WTC11 (cell line): ENCODE measurements around the gene MN1. TPM values are rescaled to one million over a fixed set of nuclear protein-coding genes. Genes with fewer than 3 reads are reported as not detected.
A peak's percentile ranks its signal among the peaks of the same experiment; 100 is the strongest.

Experiments used
- ATAC-seq: fragments of 200-7000 bp; cut with Tn5 transposase; 2 replicates; pipeline ENCODE4 v1.10.0; 2021; ENCODE audit warnings: mild to moderate bottlenecking, moderate library complexity
- CTCF ChIA-PET: fragments of 300-600 bp; sonication (Branson Sonifier 250); formaldehyde crosslinking; loops from one replicate; lab custom pipeline; 2021; ENCODE audit warnings: antibody characterized with exemption; lab: Charles Lee
- POLR2A ChIA-PET: fragments of 350-600 bp; sonication (Branson Sonifier 250); formaldehyde crosslinking; loops from one replicate; lab custom pipeline; 2021; ENCODE audit warnings: antibody characterized with exemption; lab: Charles Lee
- DNase-seq: peaks from one replicate; pipeline ENCODE4 v3.0.0; 2021; ENCODE audit warnings: low spot score
- H3K27ac Mint-ChIP-seq: 2 replicates; pipeline ENCODE4 v1.8.0; 2021; ENCODE audit warnings: mixed read lengths
- H3K27me3 Mint-ChIP-seq: 2 replicates; pipeline ENCODE4 v1.8.0; 2021; ENCODE audit warnings: low read depth, mild to moderate bottlenecking, moderate library complexity, mixed read lengths
- H3K36me3 Mint-ChIP-seq: 2 replicates; pipeline ENCODE4 v1.8.0; 2021; ENCODE audit warnings: mixed read lengths
- H3K4me1 Mint-ChIP-seq: 2 replicates; pipeline ENCODE4 v1.8.0; 2022; ENCODE audit warnings: mixed read lengths
- H3K4me3 Mint-ChIP-seq: 2 replicates; pipeline ENCODE4 v1.8.0; 2021; ENCODE audit warnings: mild to moderate bottlenecking, moderate library complexity, mixed read lengths
- H3K9me3 Mint-ChIP-seq: 2 replicates; pipeline ENCODE4 v1.8.0; 2021; ENCODE audit warnings: mixed read lengths
- ATF6 ChIP-seq: sonication (generic); formaldehyde crosslinking; IDR thresholded peaks from 2 replicates; pipeline ENCODE4 v1.8.1; 2023; ENCODE audit warnings: mild to moderate bottlenecking, missing genetic modification reagents
- ELF4 ChIP-seq: sonication (generic); formaldehyde crosslinking; IDR thresholded peaks from 2 replicates; pipeline ENCODE4 v1.8.1; 2022; ENCODE audit warnings: low read depth, mild to moderate bottlenecking, moderate library complexity, missing genetic modification reagents
- IRF1 ChIP-seq: sonication (generic); formaldehyde crosslinking; IDR thresholded peaks from 2 replicates; pipeline ENCODE4 v1.8.0; 2023; ENCODE audit warnings: missing genetic modification reagents
- NR3C1 ChIP-seq: sonication (generic); formaldehyde crosslinking; conservative IDR thresholded peaks from 2 replicates; pipeline ENCODE4 v1.8.1; 2023; ENCODE audit warnings: low read depth, mild to moderate bottlenecking, missing genetic modification reagents
- OVOL2 ChIP-seq: fragments of 250-450 bp; sonication (Bioruptor Pico); IDR thresholded peaks from 2 replicates; pipeline ENCODE4 v1.9.0; 2021; ENCODE audit warnings: mild to moderate bottlenecking, borderline replicate concordance
- PRRX2 ChIP-seq: fragments of 250-450 bp; sonication (Bioruptor Pico); IDR thresholded peaks from 2 replicates; pipeline ENCODE4 v1.8.0; 2021; ENCODE audit warnings: mild to moderate bottlenecking
- TP53 ChIP-seq: sonication (generic); formaldehyde crosslinking; IDR thresholded peaks from 2 replicates; pipeline ENCODE4 v1.8.1; 2023; ENCODE audit warnings: mild to moderate bottlenecking, missing genetic modification reagents
- USF2 ChIP-seq: sonication (generic); formaldehyde crosslinking; IDR thresholded peaks from 2 replicates; pipeline ENCODE4 v1.8.1; 2023; ENCODE audit warnings: mild to moderate bottlenecking, missing genetic modification reagents, moderate library complexity
- ZNF263 ChIP-seq: sonication (generic); formaldehyde crosslinking; IDR thresholded peaks from 2 replicates; pipeline ENCODE4 v1.8.1; 2022; ENCODE audit warnings: low read depth, mild to moderate bottlenecking, moderate library complexity, missing genetic modification reagents
- ZNF396 ChIP-seq: fragments of 250-450 bp; sonication (Bioruptor Pico); IDR thresholded peaks from 2 replicates; pipeline ENCODE4 v1.8.0; 2021; ENCODE audit warnings: mild to moderate bottlenecking, moderate library complexity, borderline replicate concordance
- ZNF532 ChIP-seq: fragments of 250-450 bp; sonication (Bioruptor Pico); IDR thresholded peaks from 2 replicates; pipeline ENCODE4 v1.9.0; 2021; ENCODE audit warnings: mild to moderate bottlenecking, borderline replicate concordance
- ZNF671 ChIP-seq: fragments of 250-450 bp; sonication (Bioruptor Pico); IDR thresholded peaks from 2 replicates; pipeline ENCODE4 v1.8.0; 2021; ENCODE audit warnings: mild to moderate bottlenecking
- total RNA-seq: library from RNA; stranded (reverse); gene quantifications from 3 replicates; pipeline ENCODE4 v1.2.3, GENCODE V29; 2021
- TF ChIP-seq, protein P1 (sequence below): sonication (generic); formaldehyde crosslinking; IDR thresholded peaks from 2 replicates; pipeline ENCODE4 v1.8.1; 2023; ENCODE audit warnings: mild to moderate bottlenecking, missing genetic modification reagents, moderate library complexity
- TF ChIP-seq, protein P2 (sequence below): sonication (generic); formaldehyde crosslinking; IDR thresholded peaks from 2 replicates; pipeline ENCODE4 v1.8.0; 2022; ENCODE audit warnings: mild to moderate bottlenecking, missing genetic modification reagents

MN1 gene
- total RNA-seq, 1 experiment from 2014 or later, result 21.3 TPM

DNA sequence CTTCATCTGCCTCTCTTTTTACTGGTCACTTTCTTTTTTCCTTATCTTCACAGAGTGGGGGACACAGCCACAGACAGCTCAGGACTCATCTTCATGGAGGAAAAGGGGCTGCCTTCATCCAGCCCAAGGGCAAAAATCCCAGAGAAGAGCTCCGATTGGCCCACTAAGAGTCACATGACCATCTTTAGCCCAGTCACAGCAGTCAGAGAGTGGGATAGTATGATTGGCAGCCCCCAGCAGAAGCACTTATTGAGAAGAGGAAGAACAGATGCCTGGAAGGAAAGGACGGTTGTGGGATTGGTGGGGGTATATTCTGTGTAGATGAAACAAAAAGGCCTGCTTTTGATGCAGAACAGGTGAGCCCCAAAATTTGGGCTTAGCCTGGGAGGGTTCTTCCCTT lies 77.8 kb downstream of the MN1 start:
- POLR2A ChIA-PET, result no interaction called here
- ATAC-seq (no peak), DNase-seq (no peak)
- Mint-ChIP-seq H3K27ac (no peak overlapping the region), H3K9me3 (peaks cover 29% of the 10 kb centered on the region), H3K36me3 (peaks cover 44% of the 10 kb centered on the region), H3K4me3 (no peak overlapping the region), H3K4me1 (peaks cover 40% of the 10 kb centered on the region), H3K27me3 (no peaks in the 10 kb centered on the region)
- CTCF ChIA-PET, result interaction anchor here (0.6 to 2.0 kb wide), 9 partner anchors 8 to 87 kb away, joined by 3 to 5 read pairs (median 3); no protein-coding TSS in a partner anchor
- TF ChIP-seq USF2 (peak; percentile 64), ZNF263 (no peak), OVOL2 (CRISPR knock-in tag) (no peak)

GRCh38 chr22:27723158-27723557 lies 78.4 kb downstream of the MN1 start:
- no peak for DNase-seq
- no peak overlapping the region for H3K4me3 Mint-ChIP-seq
- ATAC-seq, result no peak
- no peak for TF ChIP-seq ZNF671 (CRISPR knock-in tag)
- TF ChIP-seq PRRX2, result no peak
- TF ChIP-seq, protein P1, sequence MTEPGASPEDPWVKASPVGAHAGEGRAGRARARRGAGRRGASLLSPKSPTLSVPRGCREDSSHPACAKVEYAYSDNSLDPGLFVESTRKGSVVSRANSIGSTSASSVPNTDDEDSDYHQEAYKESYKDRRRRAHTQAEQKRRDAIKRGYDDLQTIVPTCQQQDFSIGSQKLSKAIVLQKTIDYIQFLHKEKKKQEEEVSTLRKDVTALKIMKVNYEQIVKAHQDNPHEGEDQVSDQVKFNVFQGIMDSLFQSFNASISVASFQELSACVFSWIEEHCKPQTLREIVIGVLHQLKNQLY (CRISPR knock-in tag), result no peak
- TF ChIP-seq ELF4, result no peak
- no peak for TF ChIP-seq ATF6
- no peak for TF ChIP-seq ZNF396 (CRISPR knock-in tag)
- TF ChIP-seq, protein P2, sequence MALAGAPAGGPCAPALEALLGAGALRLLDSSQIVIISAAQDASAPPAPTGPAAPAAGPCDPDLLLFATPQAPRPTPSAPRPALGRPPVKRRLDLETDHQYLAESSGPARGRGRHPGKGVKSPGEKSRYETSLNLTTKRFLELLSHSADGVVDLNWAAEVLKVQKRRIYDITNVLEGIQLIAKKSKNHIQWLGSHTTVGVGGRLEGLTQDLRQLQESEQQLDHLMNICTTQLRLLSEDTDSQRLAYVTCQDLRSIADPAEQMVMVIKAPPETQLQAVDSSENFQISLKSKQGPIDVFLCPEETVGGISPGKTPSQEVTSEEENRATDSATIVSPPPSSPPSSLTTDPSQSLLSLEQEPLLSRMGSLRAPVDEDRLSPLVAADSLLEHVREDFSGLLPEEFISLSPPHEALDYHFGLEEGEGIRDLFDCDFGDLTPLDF (CRISPR knock-in tag), result no peak
- TF ChIP-seq NR3C1, result no peak
- TF ChIP-seq IRF1 (CRISPR knock-in tag), result no peak
- no peak for TF ChIP-seq TP53
- TF ChIP-seq ZNF532 (CRISPR knock-in tag), result no peak
- ChIA-PET POLR2A (no interaction called here), CTCF (interaction anchor here (0.6 to 1.5 kb wide), 7 partner anchors 16 to 87 kb away, joined by 3 to 5 read pairs (median 3); no protein-coding TSS in a partner anchor)
- peaks cover 44% of the 10 kb centered on the region for H3K36me3 Mint-ChIP-seq
- peaks cover 29% of the 10 kb centered on the region for H3K9me3 Mint-ChIP-seq
- H3K27ac Mint-ChIP-seq, result no peak overlapping the region
- no peaks in the 10 kb centered on the region for H3K27me3 Mint-ChIP-seq
- H3K4me1 Mint-ChIP-seq, result peaks cover 41% of the 10 kb centered on the region
